GM12878 (cell line): ENCODE measurements around the gene OTOF.

Experiments used
- ATF7 ChIP-seq: fragments of 450-650 bp; IDR thresholded peaks from 2 replicates; pipeline ENCODE4 v1.6.1; 2016; ENCODE audit warnings: low read depth, mild to moderate bottlenecking
- CBX3 ChIP-seq: fragments of 200-600 bp; sonication (generic); IDR thresholded peaks from 2 replicates; pipeline ENCODE4 v1.6.1; 2016; ENCODE audit warnings: low read depth, borderline replicate concordance
- CTCF ChIP-seq, 3 experiments: IDR thresholded peaks in 2 of 3; conservative IDR thresholded peaks in 1 of 3; 2 replicates each; pipeline ENCODE4 v1.5.1; 2011; ENCODE audit warnings: low read depth in 3 of 3, low read length in 3 of 3, mild to moderate bottlenecking in 3 of 3, control low read depth in 2 of 3, moderate library complexity in 2 of 3, inconsistent platforms in 1 of 3, mixed read lengths in 1 of 3; ENCODE audit not compliant: control insufficient read depth in 2 of 3, insufficient read depth in 1 of 3; ENCODE audit errors: extremely low read depth in 1 of 3
- DPF2 ChIP-seq: fragments of 450-650 bp; IDR thresholded peaks from 2 replicates; pipeline ENCODE4 v1.6.1; 2017; ENCODE audit warnings: mild to moderate bottlenecking
- GABPA ChIP-seq: IDR thresholded peaks from 2 replicates; pipeline ENCODE4 v1.6.1; 2014; ENCODE audit warnings: antibody characterized with exemption, low read depth, mild to moderate bottlenecking, inconsistent platforms
- GATAD2B ChIP-seq: fragments of 450-650 bp; conservative IDR thresholded peaks from 2 replicates; pipeline ENCODE4 v1.6.1; 2017; ENCODE audit warnings: low read depth, mild to moderate bottlenecking, moderate library complexity
- HDAC2 ChIP-seq: fragments of 200-600 bp; sonication (generic); IDR thresholded peaks from 2 replicates; pipeline ENCODE4 v1.6.1; 2017
- KLF5 ChIP-seq: fragments of 450-650 bp; IDR thresholded peaks from 2 replicates; pipeline ENCODE4 v1.6.1; 2014; ENCODE audit warnings: mild to moderate bottlenecking; ENCODE audit not compliant: partially characterized antibody
- SP1 ChIP-seq: IDR thresholded peaks from one replicate; pipeline ENCODE4 v1.6.1; 2011; ENCODE audit warnings: low read depth, low read length
- TAF1 ChIP-seq: IDR thresholded peaks from 2 replicates; pipeline ENCODE4 v1.6.1; 2011; ENCODE audit warnings: mild to moderate bottlenecking, low read depth, low read length, borderline replicate concordance
- TCF7 ChIP-seq: IDR thresholded peaks from 2 replicates; pipeline ENCODE4 v1.6.1; 2014; ENCODE audit warnings: antibody characterized with exemption, borderline replicate concordance
- USF2 ChIP-seq: IDR thresholded peaks from 2 replicates; pipeline ENCODE4 v1.6.1; 2011; ENCODE audit warnings: low read depth, low read length, improper control_type of control experiment, borderline replicate concordance
- YY1 ChIP-seq: IDR thresholded peaks from 2 replicates; pipeline ENCODE4 v1.6.1; 2011; ENCODE audit warnings: low read depth, mild to moderate bottlenecking, low read length
- ZNF274 ChIP-seq: IDR thresholded peaks from one replicate; pipeline ENCODE4 v1.8.0; 2011; ENCODE audit not compliant: insufficient read length, insufficient read depth

GRCh38 chr2:26473796-26474195, 4.1 kb downstream of the OTOF start:
- TF ChIP-seq KLF5 (no peak), HDAC2 (no peak), ATF7 (no peak), CTCF (IDR thresholded peaks at IDR 0.05 in 2 of 3, conservative IDR thresholded peaks at IDR 0.05 in 1 of 3; ENCODE audit: control insufficient read depth in 2 of 3, extremely low read depth in 1 of 3, insufficient read depth in 1 of 3, low read depth in 3 of 3, low read length in 3 of 3) (no peak), USF2 (no peak), TAF1 (no peak), CBX3 (no peak), DPF2 (no peak), TCF7 (no peak), YY1 (no peak), SP1 (no peak), GABPA (no peak), ZNF274 (no peak), GATAD2B (no peak)
